ENCODE data around the gene LSM14B. TPM values are rescaled to one million over a fixed set of nuclear protein-coding genes. Genes with fewer than 3 reads are reported as not detected.

LSM14B gene
- total RNA-seq, 1 donor from 2014 or later, result 81.1 TPM

- TF ChIP-seq, protein P1, sequence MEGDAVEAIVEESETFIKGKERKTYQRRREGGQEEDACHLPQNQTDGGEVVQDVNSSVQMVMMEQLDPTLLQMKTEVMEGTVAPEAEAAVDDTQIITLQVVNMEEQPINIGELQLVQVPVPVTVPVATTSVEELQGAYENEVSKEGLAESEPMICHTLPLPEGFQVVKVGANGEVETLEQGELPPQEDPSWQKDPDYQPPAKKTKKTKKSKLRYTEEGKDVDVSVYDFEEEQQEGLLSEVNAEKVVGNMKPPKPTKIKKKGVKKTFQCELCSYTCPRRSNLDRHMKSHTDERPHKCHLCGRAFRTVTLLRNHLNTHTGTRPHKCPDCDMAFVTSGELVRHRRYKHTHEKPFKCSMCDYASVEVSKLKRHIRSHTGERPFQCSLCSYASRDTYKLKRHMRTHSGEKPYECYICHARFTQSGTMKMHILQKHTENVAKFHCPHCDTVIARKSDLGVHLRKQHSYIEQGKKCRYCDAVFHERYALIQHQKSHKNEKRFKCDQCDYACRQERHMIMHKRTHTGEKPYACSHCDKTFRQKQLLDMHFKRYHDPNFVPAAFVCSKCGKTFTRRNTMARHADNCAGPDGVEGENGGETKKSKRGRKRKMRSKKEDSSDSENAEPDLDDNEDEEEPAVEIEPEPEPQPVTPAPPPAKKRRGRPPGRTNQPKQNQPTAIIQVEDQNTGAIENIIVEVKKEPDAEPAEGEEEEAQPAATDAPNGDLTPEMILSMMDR (IDR thresholded peaks at IDR 0.05; ENCODE audit: unreplicated experiment), result no peak
- Mint-ChIP-seq H3K27me3 (no peaks in the 10 kb centered on the region), H3K9me3 (ENCODE audit: low read depth) (no peaks in the 10 kb centered on the region), H3K36me3 (ENCODE audit: insufficient read depth) (peaks cover 9% of the 10 kb centered on the region), H3K4me1 (ENCODE audit: low read depth) (no peaks in the 10 kb centered on the region), H3K4me3 (ENCODE audit: low read depth) (no peak overlapping the region), H3K27ac (no peak overlapping the region)
- no peak for DNase-seq (ENCODE audit: low spot score, unreplicated experiment)
Observed at GRCh38 chr20:62168890-62169435, 46.7 kb downstream of the LSM14B start.

DNA sequence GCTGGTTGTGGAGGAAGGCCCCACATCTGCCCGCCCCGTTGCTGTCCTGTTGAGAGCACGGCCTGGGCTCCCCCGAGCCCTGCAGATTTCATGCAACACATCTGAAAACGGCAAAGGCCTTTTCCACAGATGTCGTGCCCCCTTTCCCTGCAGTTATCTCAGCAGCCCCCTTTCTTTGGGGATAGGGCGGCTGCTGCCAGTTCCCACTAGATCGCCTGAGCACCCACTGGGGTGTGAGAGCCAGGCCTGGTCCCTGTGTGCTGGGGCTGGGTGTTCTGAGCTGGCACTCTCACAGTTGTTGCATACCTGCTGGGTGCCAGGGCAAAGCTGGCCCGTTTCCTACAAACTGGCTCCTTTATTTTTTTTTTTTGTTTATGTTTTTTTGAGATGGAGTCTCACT is 48.3 kb downstream of the LSM14B start:
- Mint-ChIP-seq H3K4me3 (ENCODE audit: low read depth) (no peak overlapping the region), H3K4me1 (ENCODE audit: low read depth) (no peaks in the 10 kb centered on the region), H3K27ac (no peak overlapping the region), H3K27me3 (no peaks in the 10 kb centered on the region), H3K36me3 (ENCODE audit: insufficient read depth) (peaks cover 13% of the 10 kb centered on the region), H3K9me3 (ENCODE audit: low read depth) (no peaks in the 10 kb centered on the region)
- no peak for DNase-seq (ENCODE audit: low spot score, unreplicated experiment)
- TF ChIP-seq, protein P1 (IDR thresholded peaks at IDR 0.05; ENCODE audit: unreplicated experiment), result no peak

GRCh38 chr20:62171245-62171644 is 49.0 kb downstream of the LSM14B start:
- Mint-ChIP-seq H3K4me1 (ENCODE audit: low read depth) (no peaks in the 10 kb centered on the region), H3K27ac (no peak overlapping the region), H3K27me3 (no peaks in the 10 kb centered on the region), H3K4me3 (ENCODE audit: low read depth) (no peak overlapping the region), H3K36me3 (ENCODE audit: insufficient read depth) (peaks cover 13% of the 10 kb centered on the region), H3K9me3 (ENCODE audit: low read depth) (no peaks in the 10 kb centered on the region)
- TF ChIP-seq, protein P1 (IDR thresholded peaks at IDR 0.05; ENCODE audit: unreplicated experiment), result no peak
- DNase-seq (ENCODE audit: low spot score, unreplicated experiment), result no peak

DNA sequence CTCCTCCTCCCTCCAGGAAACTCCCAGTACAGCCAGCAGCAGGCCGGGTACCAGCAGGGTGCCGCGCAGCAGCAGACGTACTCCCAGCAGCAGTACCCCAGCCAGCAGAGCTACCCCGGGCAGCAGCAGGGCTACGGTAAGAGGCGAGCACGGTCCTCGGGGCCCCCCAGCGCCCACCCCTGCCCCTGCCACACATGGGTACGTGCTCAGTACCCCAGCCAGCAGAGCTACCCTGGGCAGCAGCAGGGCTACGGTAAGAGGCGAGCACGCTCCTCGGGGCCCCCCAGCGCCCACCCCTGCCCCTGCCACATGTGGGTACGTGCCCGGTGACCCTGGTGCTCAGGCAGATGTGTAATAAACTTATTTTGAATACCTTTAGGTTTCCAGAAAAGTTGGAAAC is 50.4 kb downstream of the LSM14B start:
- Mint-ChIP-seq H3K27me3 (no peaks in the 10 kb centered on the region), H3K4me3 (ENCODE audit: low read depth) (no peak overlapping the region), H3K9me3 (ENCODE audit: low read depth) (no peaks in the 10 kb centered on the region), H3K27ac (no peak overlapping the region), H3K36me3 (ENCODE audit: insufficient read depth) (peaks cover 13% of the 10 kb centered on the region), H3K4me1 (ENCODE audit: low read depth) (no peaks in the 10 kb centered on the region)
- TF ChIP-seq, protein P1 (IDR thresholded peaks at IDR 0.05; ENCODE audit: unreplicated experiment), result no peak
- no peak for DNase-seq (ENCODE audit: low spot score, unreplicated experiment)

DNA sequence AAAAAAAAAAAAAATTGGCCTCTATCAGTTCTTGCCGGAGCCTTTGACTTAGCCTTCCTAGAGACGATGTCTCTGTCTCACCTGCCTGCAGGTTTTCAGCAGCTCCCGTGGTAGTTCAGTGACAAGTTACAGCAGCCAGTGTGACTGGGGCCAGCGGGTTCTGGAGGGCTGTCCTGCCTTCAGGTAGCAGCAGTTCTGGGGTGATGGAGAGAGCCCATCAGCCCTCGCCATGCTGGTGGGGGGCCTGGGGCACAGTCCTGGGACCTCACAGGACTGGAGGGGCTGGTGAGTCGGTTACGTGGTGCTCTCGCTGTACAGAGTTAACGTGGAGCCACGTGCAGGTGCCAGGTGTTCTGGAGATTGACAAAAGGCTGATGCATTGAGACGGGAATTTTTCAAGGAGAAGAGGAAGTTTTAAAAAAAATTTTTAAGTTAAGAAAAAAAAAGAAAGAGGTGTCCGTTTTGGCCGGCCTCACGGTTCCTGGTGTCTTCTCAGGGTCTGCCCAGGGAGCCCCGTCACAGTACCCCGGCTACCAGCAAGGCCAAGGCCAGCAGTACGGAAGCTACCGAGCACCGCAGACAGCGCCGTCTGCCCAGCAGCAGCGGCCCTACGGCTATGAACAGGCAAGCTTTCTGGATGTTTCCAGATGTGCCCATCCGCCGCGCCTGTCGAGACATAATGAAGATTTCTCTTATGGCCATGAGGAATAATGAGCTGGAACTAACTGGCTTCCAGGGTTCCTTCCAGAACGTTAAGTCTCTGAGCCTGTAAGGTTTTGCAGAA is 51.9 kb downstream of the LSM14B start:
- H3K27ac Mint-ChIP-seq, result no peak overlapping the region
- no peaks in the 10 kb centered on the region for H3K27me3 Mint-ChIP-seq
- H3K4me1 Mint-ChIP-seq (ENCODE audit: low read depth), result no peaks in the 10 kb centered on the region
- no peak for DNase-seq (ENCODE audit: low spot score, unreplicated experiment)
- no peaks in the 10 kb centered on the region for H3K9me3 Mint-ChIP-seq (ENCODE audit: low read depth)
- peaks cover 13% of the 10 kb centered on the region for H3K36me3 Mint-ChIP-seq (ENCODE audit: insufficient read depth)
- TF ChIP-seq, protein P1 (IDR thresholded peaks at IDR 0.05; ENCODE audit: unreplicated experiment), result no peak
- no peak overlapping the region for H3K4me3 Mint-ChIP-seq (ENCODE audit: low read depth)
